Vagina (tissue), 2 donors: ENCODE measurements around the gene CTAGE1.

Experiments used
- CTCF ChIP-seq, 3 experiments: fragments of 450-650 bp in 2 of 3; fragments of 200-600 bp in 1 of 3; sonication (generic) in 1 of 3; IDR thresholded peaks; one replicate each; pipeline ENCODE4 v1.5.1; 2017 to 2019; ENCODE audit warnings: antibody characterized with exemption in 3 of 3, mild to moderate bottlenecking in 2 of 3, moderate library complexity in 2 of 3
- POLR2A ChIP-seq, 2 donors: fragments of 450-650 bp; IDR thresholded peaks; one replicate each; pipeline ENCODE4 v1.6.1; 2017; ENCODE audit warnings: antibody characterized with exemption in 2 of 2, mild to moderate bottlenecking in 2 of 2, moderate library complexity in 2 of 2
- POLR2AphosphoS5 ChIP-seq, 2 donors: sonication (generic); formaldehyde crosslinking; IDR thresholded peaks; one replicate each; pipeline ENCODE4 v1.9.0; 2017; ENCODE audit warnings: antibody characterized with exemption in 2 of 2, mild to moderate bottlenecking in 2 of 2, low read depth in 1 of 2; ENCODE audit not compliant: insufficient read depth in 1 of 2

GRCh38 chr18:22466608-22467395 is 49.1 kb upstream of the CTAGE1 start:
- TF ChIP-seq POLR2AphosphoS5 (IDR thresholded peaks at IDR 0.05; ENCODE audit: insufficient read depth in 1 of 2, low read depth in 1 of 2) (no peak), CTCF (IDR thresholded peaks at IDR 0.05) (no peak), POLR2A (IDR thresholded peaks at IDR 0.05) (no peak)
